SK-N-SH treated with all-trans-retinoic acid at 6 μM for 48 hours (cell line): Measurements from ENCODE around the gene PSMA3.

Experiments
- ATAC-seq: fragments of 200-7000 bp; cut with Tn5 transposase; 3 replicates; pipeline ENCODE4 v1.9.1; 2020; ENCODE audit warnings: mild to moderate bottlenecking, moderate library complexity
- ARNTL ChIP-seq: fragments of 450-650 bp; formaldehyde crosslinking; IDR thresholded peaks from 2 replicates; pipeline ENCODE4 v1.5.0; 2020; ENCODE audit warnings: low read depth, mild to moderate bottlenecking, moderate library complexity, borderline replicate concordance
- BACH2 ChIP-seq: fragments of 250-450 bp; sonication (Bioruptor Pico); IDR thresholded peaks from 2 replicates; pipeline ENCODE4 v1.9.0; 2021; ENCODE audit warnings: mild to moderate bottlenecking, borderline replicate concordance
- CSDC2 ChIP-seq: fragments of 250-450 bp; sonication (Bioruptor Pico); IDR thresholded peaks from 2 replicates; pipeline ENCODE4 v1.5.0; 2020; ENCODE audit warnings: mild to moderate bottlenecking, moderate library complexity
- ESRRG ChIP-seq: fragments of 250-450 bp; sonication (Bioruptor Pico); IDR thresholded peaks from 2 replicates; pipeline ENCODE4 v1.6.1; 2021; ENCODE audit warnings: mild to moderate bottlenecking
- GLIS3 ChIP-seq: fragments of 250-450 bp; sonication (Bioruptor Pico); IDR thresholded peaks from 2 replicates; pipeline ENCODE4 v1.5.0; 2020; ENCODE audit warnings: mild to moderate bottlenecking, moderate library complexity
- ISL1 ChIP-seq: fragments of 250-450 bp; sonication (Bioruptor Pico); IDR thresholded peaks from 2 replicates; pipeline ENCODE4 v2.1.2; 2022; ENCODE audit warnings: mild to moderate bottlenecking, moderate library complexity
- OSR1 ChIP-seq: fragments of 250-450 bp; sonication (Bioruptor Pico); IDR thresholded peaks from 2 replicates; pipeline ENCODE4 v1.8.0; 2022; ENCODE audit warnings: moderate library complexity, mild to moderate bottlenecking, inconsistent platforms
- PPARA ChIP-seq: fragments of 250-450 bp; sonication (Bioruptor Pico); IDR thresholded peaks from 2 replicates; pipeline ENCODE4 v1.5.0; 2020; ENCODE audit warnings: mild to moderate bottlenecking, borderline replicate concordance
- RARB ChIP-seq: fragments of 250-450 bp; sonication (Bioruptor Pico); IDR thresholded peaks from 2 replicates; pipeline ENCODE4 v1.8.0; 2021; ENCODE audit warnings: mild to moderate bottlenecking, moderate library complexity
- SNAI2 ChIP-seq: fragments of 250-450 bp; sonication (Bioruptor Pico); IDR thresholded peaks from 2 replicates; pipeline ENCODE4 v1.5.0; 2020; ENCODE audit warnings: mild to moderate bottlenecking, moderate library complexity
- TCF4 ChIP-seq: fragments of 250-450 bp; sonication (Bioruptor Pico); IDR thresholded peaks from 2 replicates; pipeline ENCODE4 v1.8.0; 2021; ENCODE audit warnings: mild to moderate bottlenecking, moderate library complexity, borderline replicate concordance
- TOX ChIP-seq: fragments of 250-450 bp; sonication (Bioruptor Pico); IDR thresholded peaks from 2 replicates; pipeline ENCODE4 v1.8.0; 2021; ENCODE audit warnings: mild to moderate bottlenecking, moderate library complexity, borderline replicate concordance
- ZC3H10 ChIP-seq: fragments of 250-450 bp; sonication (Bioruptor Pico); IDR thresholded peaks from 2 replicates; pipeline ENCODE4 v1.5.1; 2021; ENCODE audit warnings: mild to moderate bottlenecking, moderate library complexity
- ZFP3 ChIP-seq: fragments of 250-450 bp; sonication (Bioruptor Pico); IDR thresholded peaks from 2 replicates; pipeline ENCODE4 v1.5.0; 2020; ENCODE audit warnings: mild to moderate bottlenecking, moderate library complexity
- ZFP30 ChIP-seq: fragments of 450-650 bp; formaldehyde crosslinking; IDR thresholded peaks from 2 replicates; pipeline ENCODE4 v1.5.0; 2022; ENCODE audit warnings: mild to moderate bottlenecking, moderate library complexity
- ZNF565 ChIP-seq: fragments of 450-650 bp; formaldehyde crosslinking; conservative IDR thresholded peaks from 2 replicates; pipeline ENCODE4 v1.5.0; 2020; ENCODE audit warnings: low read depth, mild to moderate bottlenecking, moderate library complexity
- ZNF70 ChIP-seq: fragments of 450-650 bp; formaldehyde crosslinking; IDR thresholded peaks from 2 replicates; pipeline ENCODE4 v1.5.0; 2020; ENCODE audit warnings: mild to moderate bottlenecking, moderate library complexity
- ZNF8 ChIP-seq: fragments of 450-650 bp; formaldehyde crosslinking; IDR thresholded peaks from 2 replicates; pipeline ENCODE4 v1.5.0; 2020; ENCODE audit warnings: mild to moderate bottlenecking, moderate library complexity
- TF ChIP-seq, protein P1 (sequence below): fragments of 250-450 bp; sonication (Bioruptor Pico); IDR thresholded peaks from 2 replicates; pipeline ENCODE4 v1.8.0; 2021; ENCODE audit warnings: low read depth, mild to moderate bottlenecking, moderate library complexity, borderline replicate concordance
- TF ChIP-seq, protein P2 (sequence below): fragments of 250-450 bp; sonication (Bioruptor Pico); IDR thresholded peaks from 2 replicates; pipeline ENCODE4 v1.5.1; 2020; ENCODE audit warnings: low read depth, mild to moderate bottlenecking, moderate library complexity
- TF ChIP-seq, protein P3 (sequence below): fragments of 250-450 bp; sonication (Bioruptor Pico); IDR thresholded peaks from 2 replicates; pipeline ENCODE4 v1.8.0; 2020; ENCODE audit warnings: mild to moderate bottlenecking, moderate library complexity, borderline replicate concordance
- TF ChIP-seq, protein P4 (sequence below): fragments of 250-450 bp; sonication (Bioruptor Pico); IDR thresholded peaks from 2 replicates; pipeline ENCODE4 v1.5.0; 2020; ENCODE audit warnings: mild to moderate bottlenecking, moderate library complexity

Gene PSMA3

DNA sequence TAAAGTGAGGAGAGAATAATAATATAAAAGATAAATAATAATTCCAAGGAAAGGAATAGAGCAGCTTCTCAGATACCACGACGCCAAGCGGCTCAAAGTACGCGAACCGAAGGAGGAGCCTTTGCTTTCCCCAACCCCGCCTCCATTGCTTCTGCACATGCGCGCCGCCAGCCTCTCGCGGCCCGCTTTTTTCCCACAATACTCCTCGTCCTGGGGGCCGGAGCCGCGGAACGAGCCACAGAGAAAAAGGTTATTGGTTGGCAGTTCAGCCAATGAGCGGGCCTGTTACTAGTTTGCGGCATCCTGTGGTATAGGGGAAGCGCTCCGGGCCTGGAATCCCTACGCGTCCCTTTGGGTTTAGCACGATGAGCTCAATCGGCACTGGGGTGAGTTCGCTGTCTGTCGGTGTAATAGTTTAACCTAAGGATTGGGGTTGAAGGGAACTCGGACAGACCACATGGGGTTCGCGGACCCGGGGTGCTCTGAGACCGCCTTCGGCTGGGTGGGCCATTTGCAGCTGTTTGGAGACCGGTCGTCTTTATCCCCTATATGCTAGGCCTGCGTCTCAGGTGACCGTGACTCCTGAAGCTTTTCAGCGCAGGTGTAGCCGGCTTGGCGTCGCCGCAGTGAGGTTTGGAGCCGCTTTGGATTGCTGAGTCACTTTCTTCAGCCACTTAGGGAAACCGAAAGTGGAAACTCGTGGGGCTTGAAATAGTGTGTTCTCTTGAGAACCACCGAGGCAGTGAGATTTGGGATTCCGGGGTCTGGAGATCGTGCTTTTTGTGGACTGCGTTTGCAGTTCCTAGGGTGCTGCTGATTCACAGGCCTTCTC lies at the start of gene PSMA3:
Gene PSMA3 (plus strand): TSS at position 288 of the 832 bp plus-strand sequence. CDS start 78 bp downstream, at position 366.
- ATAC-seq = peak; percentile 95
- TF ChIP-seq, protein P1, sequence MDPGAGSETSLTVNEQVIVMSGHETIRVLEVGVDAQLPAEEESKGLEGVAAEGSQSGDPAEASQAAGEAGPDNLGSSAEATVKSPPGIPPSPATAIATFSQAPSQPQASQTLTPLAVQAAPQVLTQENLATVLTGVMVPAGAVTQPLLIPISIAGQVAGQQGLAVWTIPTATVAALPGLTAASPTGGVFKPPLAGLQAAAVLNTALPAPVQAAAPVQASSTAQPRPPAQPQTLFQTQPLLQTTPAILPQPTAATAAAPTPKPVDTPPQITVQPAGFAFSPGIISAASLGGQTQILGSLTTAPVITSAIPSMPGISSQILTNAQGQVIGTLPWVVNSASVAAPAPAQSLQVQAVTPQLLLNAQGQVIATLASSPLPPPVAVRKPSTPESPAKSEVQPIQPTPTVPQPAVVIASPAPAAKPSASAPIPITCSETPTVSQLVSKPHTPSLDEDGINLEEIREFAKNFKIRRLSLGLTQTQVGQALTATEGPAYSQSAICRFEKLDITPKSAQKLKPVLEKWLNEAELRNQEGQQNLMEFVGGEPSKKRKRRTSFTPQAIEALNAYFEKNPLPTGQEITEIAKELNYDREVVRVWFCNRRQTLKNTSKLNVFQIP (CRISPR knock-in tag) = no peak
- TF ChIP-seq ISL1 (no peak), ZNF70 (CRISPR knock-in tag) (no peak), ESRRG (CRISPR knock-in tag) (no peak), TCF4 (CRISPR knock-in tag) (no peak), ARNTL (no peak), ZNF565 (CRISPR knock-in tag) (no peak), RARB (CRISPR knock-in tag) (no peak), PPARA (CRISPR knock-in tag) (no peak), ZC3H10 (no peak), SNAI2 (CRISPR knock-in tag) (no peak), OSR1 (CRISPR knock-in tag) (no peak), ZFP30 (CRISPR knock-in tag) (no peak), CSDC2 (CRISPR knock-in tag) (no peak), ZNF8 (no peak)
- TF ChIP-seq, protein P2, sequence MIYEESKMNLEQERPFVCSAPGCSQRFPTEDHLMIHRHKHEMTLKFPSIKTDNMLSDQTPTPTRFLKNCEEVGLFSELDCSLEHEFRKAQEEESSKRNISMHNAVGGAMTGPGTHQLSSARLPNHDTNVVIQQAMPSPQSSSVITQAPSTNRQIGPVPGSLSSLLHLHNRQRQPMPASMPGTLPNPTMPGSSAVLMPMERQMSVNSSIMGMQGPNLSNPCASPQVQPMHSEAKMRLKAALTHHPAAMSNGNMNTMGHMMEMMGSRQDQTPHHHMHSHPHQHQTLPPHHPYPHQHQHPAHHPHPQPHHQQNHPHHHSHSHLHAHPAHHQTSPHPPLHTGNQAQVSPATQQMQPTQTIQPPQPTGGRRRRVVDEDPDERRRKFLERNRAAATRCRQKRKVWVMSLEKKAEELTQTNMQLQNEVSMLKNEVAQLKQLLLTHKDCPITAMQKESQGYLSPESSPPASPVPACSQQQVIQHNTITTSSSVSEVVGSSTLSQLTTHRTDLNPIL (CRISPR knock-in tag) = no peak

DNA sequence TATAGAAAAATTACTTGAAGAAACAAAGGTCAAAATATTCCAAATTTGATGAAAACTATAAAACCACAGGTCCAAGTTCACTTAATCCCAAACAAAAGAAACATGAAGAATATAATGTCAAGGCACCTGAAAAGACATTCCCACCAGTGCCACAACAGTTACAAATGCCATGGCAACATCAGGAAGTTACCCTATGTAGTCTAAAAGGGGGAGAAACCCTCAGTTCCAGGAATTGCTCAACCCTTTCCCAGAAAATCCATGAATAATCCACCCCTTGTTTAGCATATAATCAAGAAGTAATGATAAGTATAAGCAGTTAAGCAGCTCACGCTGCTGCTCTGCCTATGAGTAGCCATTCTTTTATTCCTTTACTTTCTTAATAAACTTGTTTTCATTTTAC lies 48.4 kb upstream of the PSMA3 start:
- TF ChIP-seq PPARA (CRISPR knock-in tag) (no peak), ZNF8 (no peak), GLIS3 (CRISPR knock-in tag) (no peak), TOX (CRISPR knock-in tag) (no peak)
- no peak for ATAC-seq

DNA sequence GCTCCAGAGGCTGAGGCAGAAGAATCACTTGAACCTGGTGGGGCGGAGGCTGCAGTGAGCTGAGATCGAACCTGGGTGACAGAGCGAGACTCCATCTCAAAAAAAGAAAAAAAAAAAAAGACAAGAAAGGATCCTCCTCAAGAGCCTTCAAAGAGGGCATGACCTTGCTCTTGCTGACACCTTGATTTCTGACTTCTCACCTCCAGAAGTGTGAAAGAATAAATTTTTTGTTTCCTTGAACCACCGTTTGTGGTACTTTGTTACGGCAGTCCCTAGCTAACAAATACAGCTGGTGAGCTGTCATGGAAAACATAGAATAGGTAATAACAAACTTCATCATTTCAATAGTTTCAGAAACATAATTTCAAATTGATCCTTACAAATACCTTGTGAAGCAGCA lies 46.6 kb upstream of the PSMA3 start:
- TF ChIP-seq GLIS3 (CRISPR knock-in tag) (no peak), OSR1 (CRISPR knock-in tag) (no peak), TOX (CRISPR knock-in tag) (no peak), ARNTL (no peak)
- TF ChIP-seq, protein P3, sequence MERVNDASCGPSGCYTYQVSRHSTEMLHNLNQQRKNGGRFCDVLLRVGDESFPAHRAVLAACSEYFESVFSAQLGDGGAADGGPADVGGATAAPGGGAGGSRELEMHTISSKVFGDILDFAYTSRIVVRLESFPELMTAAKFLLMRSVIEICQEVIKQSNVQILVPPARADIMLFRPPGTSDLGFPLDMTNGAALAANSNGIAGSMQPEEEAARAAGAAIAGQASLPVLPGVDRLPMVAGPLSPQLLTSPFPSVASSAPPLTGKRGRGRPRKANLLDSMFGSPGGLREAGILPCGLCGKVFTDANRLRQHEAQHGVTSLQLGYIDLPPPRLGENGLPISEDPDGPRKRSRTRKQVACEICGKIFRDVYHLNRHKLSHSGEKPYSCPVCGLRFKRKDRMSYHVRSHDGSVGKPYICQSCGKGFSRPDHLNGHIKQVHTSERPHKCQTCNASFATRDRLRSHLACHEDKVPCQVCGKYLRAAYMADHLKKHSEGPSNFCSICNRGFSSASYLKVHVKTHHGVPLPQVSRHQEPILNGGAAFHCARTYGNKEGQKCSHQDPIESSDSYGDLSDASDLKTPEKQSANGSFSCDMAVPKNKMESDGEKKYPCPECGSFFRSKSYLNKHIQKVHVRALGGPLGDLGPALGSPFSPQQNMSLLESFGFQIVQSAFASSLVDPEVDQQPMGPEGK (CRISPR knock-in tag) = no peak
- no peak for ATAC-seq

DNA sequence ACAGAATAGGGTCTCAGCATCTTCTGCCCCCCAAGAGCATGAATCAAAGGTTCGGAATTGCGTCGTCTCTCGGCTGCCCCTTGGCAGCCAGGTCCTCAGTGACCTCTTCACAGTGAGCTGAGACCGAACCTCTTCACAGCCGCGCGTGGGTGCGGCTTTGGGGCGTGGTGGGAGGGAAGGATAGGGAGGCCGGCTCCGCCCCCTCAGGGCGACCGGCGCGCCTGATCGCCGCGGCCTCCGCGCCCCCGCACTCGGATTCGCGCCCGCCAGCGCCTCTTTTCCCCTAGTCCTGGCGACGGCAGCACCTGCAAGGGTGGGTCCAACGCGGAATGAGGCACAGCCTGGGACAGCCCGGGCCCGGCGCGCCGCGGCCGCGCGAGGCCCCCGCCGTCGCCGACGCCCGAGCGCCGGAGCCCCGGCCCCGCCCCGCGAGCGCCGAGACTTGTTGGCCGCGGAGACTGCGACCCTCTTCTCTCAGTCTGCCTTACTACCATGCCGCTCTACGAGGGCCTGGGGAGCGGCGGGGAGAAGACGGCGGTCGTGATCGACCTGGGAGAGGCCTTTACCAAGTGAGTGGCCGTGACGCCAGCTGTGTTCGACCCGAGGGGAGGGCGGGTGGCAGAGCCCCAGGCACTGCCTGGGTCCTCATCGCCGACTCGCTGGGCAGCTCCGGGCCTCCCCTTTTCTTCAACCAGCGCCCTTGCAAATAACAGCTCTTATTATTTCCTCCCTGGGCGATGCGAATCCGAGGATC lies 44.7 kb upstream of the PSMA3 start, which contains the start of gene ACTR10:
Gene ACTR10 (plus strand): TSS at position 424 of the 754 bp plus-strand sequence. CDS start 69 bp downstream, at position 493.
- TF ChIP-seq RARB (CRISPR knock-in tag) (no peak), PPARA (CRISPR knock-in tag) (no peak), ESRRG (CRISPR knock-in tag) (no peak), GLIS3 (CRISPR knock-in tag) (no peak), ISL1 (no peak), ZFP30 (CRISPR knock-in tag) (no peak), BACH2 (no peak), ZC3H10 (no peak), TCF4 (CRISPR knock-in tag) (no peak), ZFP3 (CRISPR knock-in tag) (no peak), ZNF70 (CRISPR knock-in tag) (no peak), OSR1 (CRISPR knock-in tag) (no peak), TOX (CRISPR knock-in tag) (no peak), ZNF8 (no peak)
- TF ChIP-seq, protein P4, sequence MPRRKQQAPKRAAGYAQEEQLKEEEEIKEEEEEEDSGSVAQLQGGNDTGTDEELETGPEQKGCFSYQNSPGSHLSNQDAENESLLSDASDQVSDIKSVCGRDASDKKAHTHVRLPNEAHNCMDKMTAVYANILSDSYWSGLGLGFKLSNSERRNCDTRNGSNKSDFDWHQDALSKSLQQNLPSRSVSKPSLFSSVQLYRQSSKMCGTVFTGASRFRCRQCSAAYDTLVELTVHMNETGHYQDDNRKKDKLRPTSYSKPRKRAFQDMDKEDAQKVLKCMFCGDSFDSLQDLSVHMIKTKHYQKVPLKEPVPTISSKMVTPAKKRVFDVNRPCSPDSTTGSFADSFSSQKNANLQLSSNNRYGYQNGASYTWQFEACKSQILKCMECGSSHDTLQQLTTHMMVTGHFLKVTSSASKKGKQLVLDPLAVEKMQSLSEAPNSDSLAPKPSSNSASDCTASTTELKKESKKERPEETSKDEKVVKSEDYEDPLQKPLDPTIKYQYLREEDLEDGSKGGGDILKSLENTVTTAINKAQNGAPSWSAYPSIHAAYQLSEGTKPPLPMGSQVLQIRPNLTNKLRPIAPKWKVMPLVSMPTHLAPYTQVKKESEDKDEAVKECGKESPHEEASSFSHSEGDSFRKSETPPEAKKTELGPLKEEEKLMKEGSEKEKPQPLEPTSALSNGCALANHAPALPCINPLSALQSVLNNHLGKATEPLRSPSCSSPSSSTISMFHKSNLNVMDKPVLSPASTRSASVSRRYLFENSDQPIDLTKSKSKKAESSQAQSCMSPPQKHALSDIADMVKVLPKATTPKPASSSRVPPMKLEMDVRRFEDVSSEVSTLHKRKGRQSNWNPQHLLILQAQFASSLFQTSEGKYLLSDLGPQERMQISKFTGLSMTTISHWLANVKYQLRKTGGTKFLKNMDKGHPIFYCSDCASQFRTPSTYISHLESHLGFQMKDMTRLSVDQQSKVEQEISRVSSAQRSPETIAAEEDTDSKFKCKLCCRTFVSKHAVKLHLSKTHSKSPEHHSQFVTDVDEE = no peak
- TF ChIP-seq, protein P2 (CRISPR knock-in tag) = no peak
- TF ChIP-seq, protein P3 (CRISPR knock-in tag) = no peak
- peak; percentile 95 for ATAC-seq
